ENCODE data around the gene OLFML1. TPM values are rescaled to one million over a fixed set of nuclear protein-coding genes. Genes with fewer than 3 reads are reported as not detected.

Gene OLFML1
- total RNA-seq, 1 experiment from 2014 or later, result not detected

DNA sequence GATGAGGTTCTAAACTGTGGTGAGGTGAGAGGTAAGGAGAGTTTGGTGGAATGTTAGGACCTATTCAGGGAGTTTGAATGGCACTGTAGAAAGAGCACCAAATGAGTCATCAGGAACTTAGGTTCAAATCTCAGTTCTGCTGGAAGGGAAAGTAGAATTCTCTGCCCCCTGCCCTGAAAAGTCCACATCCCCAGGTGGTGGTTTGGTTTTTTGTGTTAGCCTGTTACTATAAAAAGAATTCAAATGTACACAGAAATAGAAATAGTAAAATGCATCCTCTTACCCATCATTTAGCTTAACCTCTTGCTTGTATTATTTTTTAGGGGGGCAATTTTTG lies 48.7 kb downstream of the OLFML1 start:
- Histone ChIP-seq H3K36me3 (no peaks in the 10 kb centered on the region), H3K4me3 (no peak overlapping the region), H3K27me3 (no peaks in the 10 kb centered on the region), H3K9me3 (no peaks in the 10 kb centered on the region)
- DNase-seq, result no peak

DNA sequence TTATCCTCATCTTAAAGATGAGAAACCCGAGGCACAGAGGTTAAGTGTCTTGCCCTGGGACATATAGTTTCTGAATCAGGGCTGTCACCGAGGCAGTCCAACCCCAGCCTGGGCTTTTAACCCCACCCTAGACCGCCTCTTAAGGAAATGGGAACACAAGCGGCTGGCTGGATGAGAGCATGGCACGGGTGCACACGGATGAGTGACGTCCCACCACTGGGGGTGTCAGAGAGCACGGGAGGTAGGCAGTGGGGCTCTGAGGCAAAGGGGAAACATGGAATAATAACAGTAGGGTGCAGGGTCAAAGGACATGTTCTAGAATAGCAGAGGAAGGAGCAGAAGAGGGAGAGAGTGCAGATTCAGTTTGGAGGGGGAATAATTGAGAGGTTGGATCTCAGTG lies 50.8 kb downstream of the OLFML1 start:
- Histone ChIP-seq H3K36me3 (no peaks in the 10 kb centered on the region), H3K27me3 (no peaks in the 10 kb centered on the region), H3K9me3 (no peaks in the 10 kb centered on the region)

DNA sequence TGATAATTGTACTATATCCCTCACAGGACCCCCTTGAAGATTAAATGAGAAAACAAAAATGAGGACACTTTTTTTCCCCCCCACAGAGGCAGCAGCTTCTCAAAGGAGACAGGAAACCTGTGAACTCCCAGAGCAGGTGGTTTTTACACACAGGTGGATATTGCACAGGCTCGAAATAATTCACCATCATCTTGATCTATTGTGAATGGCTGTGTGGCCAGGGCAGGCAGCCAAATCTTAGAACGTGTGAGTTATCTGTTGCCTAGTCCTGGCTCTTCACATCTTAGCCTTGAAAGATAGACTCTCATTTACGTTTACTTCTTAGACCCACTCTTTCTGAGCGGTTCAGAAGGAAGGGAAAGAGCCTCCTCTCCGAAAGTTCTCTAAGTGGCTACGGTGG lies 52.0 kb downstream of the OLFML1 start:
- DNase-seq, result no peak
- H3K36me3 ChIP-seq, result no peaks in the 10 kb centered on the region
- no peaks in the 10 kb centered on the region for H3K9me3 ChIP-seq
- H3K27me3 ChIP-seq, result no peaks in the 10 kb centered on the region
- no peak overlapping the region for H3K4me3 ChIP-seq

More for the DNA sequence above, 50.8 kb downstream of the OLFML1 start:
- no peak overlapping the region for H3K4me3 ChIP-seq
- no peak for DNase-seq

DNA sequence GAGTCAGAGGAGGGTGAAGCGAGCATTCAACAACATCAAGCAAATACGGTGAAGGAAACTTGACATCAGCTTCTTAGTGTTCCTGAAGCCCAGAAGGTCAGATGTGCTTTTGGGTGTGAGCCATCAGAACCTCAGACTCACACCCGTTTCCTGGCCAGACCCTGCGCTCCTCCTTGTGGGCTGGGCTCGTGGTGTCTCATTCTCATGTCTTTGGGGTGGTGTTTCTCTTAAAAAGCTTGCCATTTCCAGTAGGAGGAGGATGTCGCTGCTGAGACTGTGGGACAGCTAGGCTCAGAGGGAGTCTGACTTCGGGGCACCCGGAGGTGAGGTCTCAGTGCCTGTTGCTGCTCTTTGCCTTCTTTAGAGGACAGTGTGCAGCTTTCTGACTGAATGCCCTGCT lies 52.7 kb downstream of the OLFML1 start:
- Histone ChIP-seq H3K9me3 (no peaks in the 10 kb centered on the region), H3K27me3 (no peaks in the 10 kb centered on the region), H3K36me3 (no peaks in the 10 kb centered on the region), H3K4me3 (no peak overlapping the region)
- DNase-seq, result peak; percentile 16

DNA sequence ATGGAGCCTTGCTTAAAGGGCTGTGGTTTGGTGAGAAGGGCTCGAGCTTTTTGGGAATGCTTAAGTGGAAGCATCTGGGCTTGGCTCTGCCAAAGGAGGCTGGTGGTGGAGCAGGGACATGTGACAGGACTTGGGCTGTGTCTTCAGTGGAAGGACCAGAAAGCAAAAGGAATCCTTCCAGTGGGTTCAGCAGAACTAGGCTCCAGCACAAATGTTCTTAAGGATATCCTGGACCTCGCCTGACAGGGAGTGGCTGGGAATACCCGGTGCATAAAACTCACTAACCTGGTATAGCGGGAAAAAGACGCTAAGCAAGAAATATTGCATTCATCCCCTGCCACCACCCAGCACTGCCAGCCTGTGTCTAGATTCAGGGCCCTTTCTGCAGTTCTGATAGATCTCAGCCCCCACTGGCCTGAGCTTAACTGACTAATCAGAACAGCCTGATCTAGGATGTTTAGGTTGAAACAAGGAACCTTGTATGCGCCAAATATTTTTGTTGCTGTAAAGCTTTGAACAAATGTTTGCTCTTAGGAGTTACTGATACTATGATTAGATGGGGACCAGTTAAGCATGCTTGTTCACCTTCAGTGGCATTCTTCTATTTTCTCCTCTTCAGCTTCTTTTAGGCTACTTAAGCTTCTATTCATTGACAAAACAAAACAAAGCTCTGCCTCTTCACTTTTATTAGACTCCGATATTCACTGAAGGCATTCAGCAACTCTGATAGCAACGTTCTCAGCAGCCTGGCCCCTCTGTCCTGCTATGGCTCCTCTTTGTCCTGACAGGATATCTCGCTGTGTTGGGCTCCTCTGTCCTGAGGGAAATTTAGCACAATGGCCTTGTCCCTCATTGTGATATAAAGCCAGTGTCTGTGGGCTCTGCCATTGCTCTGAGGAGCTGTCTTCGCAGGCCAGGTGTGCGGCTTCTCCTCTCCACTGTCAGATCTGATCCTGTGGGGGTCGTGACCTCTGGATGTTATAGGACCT lies 53.5 kb downstream of the OLFML1 start:
- no peaks in the 10 kb centered on the region for H3K27me3 ChIP-seq
- no peak for DNase-seq
- no peak overlapping the region for H3K4me3 ChIP-seq
- no peaks in the 10 kb centered on the region for H3K36me3 ChIP-seq
- no peaks in the 10 kb centered on the region for H3K9me3 ChIP-seq

DNA sequence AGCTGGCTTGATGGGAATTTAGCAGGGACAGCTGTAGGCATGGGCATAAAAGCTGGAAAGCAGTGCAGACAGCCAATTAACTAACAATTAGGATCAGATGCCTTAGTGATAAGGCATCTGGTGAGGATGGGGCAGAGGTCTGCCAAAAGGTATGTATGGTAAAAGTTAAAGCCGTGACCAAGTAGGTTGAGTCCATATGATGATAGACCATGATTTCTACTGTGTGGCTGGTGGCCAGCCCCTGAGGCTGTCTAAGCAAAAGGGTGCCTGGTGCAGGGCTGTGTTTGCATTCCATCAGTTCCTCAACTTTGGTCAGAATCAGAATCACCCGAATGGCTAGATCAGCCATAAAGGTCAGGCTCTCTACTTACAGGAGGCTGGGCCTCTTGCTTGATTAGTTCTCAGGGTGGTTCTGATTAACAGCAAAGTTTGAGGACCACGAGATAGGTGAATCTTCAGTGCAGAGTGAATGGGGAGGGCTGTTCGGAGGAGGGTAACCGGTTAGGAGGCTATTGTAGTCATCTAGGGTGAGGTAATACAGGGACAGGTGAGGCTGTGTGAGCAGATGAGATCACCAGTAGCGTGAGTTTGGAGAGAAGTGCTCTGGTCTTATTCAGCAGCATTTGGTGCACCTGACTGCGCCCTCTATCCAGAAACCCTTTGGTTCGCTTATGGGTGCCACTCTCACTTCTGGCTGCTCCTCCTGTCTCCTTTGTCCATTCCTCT lies 55.7 kb downstream of the OLFML1 start:
- no peak for DNase-seq
- Histone ChIP-seq H3K27me3 (no peaks in the 10 kb centered on the region), H3K9me3 (no peaks in the 10 kb centered on the region), H3K4me3 (no peak overlapping the region), H3K36me3 (no peaks in the 10 kb centered on the region)

GRCh38 chr11:7543302-7543701 lies 58.0 kb downstream of the OLFML1 start:
- Histone ChIP-seq H3K36me3 (no peaks in the 10 kb centered on the region), H3K4me3 (no peak overlapping the region), H3K27me3 (no peaks in the 10 kb centered on the region), H3K9me3 (no peaks in the 10 kb centered on the region)
- no peak for DNase-seq

DNA sequence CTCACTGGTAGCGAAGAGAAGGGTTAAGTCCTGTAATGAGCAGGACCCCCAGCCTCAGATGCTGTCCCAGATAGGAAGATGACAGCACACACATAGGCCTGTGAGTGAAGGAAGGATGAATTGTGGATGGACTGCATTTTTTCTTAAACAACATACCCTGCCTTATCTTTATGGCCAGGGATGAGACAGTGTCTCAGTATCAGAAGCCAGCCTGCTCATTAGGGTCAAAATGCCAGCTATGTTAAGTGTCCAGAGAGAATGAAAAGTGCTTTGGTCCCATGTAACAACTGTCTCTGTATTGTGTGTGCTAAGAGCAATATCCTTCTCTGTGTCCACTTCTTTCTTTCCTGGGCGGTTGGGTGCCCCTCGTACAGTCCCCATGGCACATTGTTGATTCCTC lies 58.7 kb downstream of the OLFML1 start:
- Histone ChIP-seq H3K36me3 (no peaks in the 10 kb centered on the region), H3K9me3 (no peaks in the 10 kb centered on the region), H3K27me3 (no peaks in the 10 kb centered on the region), H3K4me3 (no peak overlapping the region)
- no peak for DNase-seq

DNA sequence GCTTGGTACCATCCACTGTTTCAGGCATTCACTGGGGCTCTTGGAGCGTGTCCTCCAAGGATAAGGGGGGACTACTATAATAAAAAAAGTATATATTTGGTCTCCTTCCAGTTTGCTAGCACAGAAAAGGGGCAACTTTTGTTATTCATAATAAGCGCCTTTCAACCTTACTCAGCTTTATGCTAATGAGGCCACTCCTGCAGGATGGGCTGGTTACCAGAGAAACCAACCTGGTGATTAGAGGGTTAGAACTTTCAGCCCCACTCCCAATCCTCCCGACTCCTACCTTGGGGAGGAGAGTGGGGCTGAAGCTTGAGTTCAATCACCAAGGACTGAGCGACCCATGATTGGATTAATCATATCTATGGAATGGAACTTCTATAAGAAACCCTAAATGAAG lies 60.3 kb downstream of the OLFML1 start:
- no peak for DNase-seq
- Histone ChIP-seq H3K4me3 (no peak overlapping the region), H3K9me3 (no peaks in the 10 kb centered on the region)

GRCh38 chr11:7546324-7546791 lies 61.1 kb downstream of the OLFML1 start:
- Histone ChIP-seq H3K4me3 (no peak overlapping the region), H3K9me3 (no peaks in the 10 kb centered on the region), H3K36me3 (no peaks in the 10 kb centered on the region), H3K27me3 (no peaks in the 10 kb centered on the region)
- DNase-seq, result peak; percentile 49

More for the DNA sequence above, 60.3 kb downstream of the OLFML1 start:
- no peaks in the 10 kb centered on the region for H3K27me3 ChIP-seq
- no peaks in the 10 kb centered on the region for H3K36me3 ChIP-seq

GRCh38 chr11:7547687-7548086 lies 62.4 kb downstream of the OLFML1 start:
- Histone ChIP-seq H3K4me3 (no peak overlapping the region), H3K27me3 (no peaks in the 10 kb centered on the region), H3K9me3 (no peaks in the 10 kb centered on the region), H3K36me3 (no peaks in the 10 kb centered on the region)
- DNase-seq, result no peak

DNA sequence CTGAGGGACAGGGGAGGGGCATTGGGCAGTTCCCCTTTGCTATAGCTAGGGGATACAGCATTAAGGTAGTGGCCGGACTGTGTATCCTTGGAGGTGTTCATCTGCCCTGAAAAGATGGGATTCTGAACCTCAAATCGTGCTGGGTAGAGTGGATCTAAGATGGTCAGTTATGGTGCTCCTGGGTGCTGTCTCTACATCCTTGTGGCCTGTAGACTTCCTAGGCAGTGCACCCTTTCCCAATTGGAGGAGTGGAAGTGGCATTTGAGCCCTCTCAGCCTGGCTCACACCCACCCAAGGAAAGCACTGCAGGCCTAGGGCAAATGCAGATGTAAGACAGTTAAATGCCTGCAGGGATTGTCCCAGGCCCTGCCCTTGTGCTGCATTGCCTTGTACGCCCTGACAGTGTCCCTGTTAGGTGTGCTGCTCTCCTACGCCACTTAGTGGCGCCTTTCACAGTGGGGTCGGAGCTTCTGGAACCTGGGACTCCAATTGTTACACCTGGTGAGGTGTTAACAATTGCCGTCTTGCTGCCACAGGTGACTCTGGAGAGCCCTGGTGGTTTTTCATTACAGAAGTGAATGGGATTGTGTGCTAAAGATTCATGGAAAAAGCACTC lies 63.5 kb downstream of the OLFML1 start:
- no peaks in the 10 kb centered on the region for H3K9me3 ChIP-seq
- DNase-seq, result no peak
- no peaks in the 10 kb centered on the region for H3K27me3 ChIP-seq
- H3K36me3 ChIP-seq, result no peaks in the 10 kb centered on the region
- H3K4me3 ChIP-seq, result no peak overlapping the region

- H3K4me3 ChIP-seq, result no peak overlapping the region
- H3K9me3 ChIP-seq, result no peaks in the 10 kb centered on the region
- no peaks in the 10 kb centered on the region for H3K36me3 ChIP-seq
- no peak for DNase-seq
- H3K27me3 ChIP-seq, result no peaks in the 10 kb centered on the region
Observed at GRCh38 chr11:7549681-7550080, 64.4 kb downstream of the OLFML1 start.

DNA sequence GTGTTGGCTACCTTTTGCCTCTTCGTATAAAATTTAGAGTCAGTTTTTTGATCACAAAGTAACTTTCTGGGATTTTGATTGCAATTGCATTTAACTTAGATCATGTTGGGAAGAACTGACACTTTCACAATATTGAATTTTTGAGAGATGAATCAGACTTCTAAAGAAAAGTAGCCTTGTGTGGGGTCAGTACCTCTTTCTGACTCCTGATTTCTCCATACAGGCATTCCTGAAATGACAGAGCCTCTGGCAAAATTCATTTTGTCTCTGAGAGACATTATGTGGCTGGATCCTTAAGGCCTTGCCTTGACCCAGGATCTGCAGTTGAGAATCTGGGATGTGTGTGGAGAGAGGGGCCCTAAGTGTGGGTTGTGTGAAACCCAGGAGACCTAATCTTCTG lies 66.3 kb downstream of the OLFML1 start:
- DNase-seq, result no peak
- Histone ChIP-seq H3K9me3 (no peaks in the 10 kb centered on the region), H3K4me3 (no peak overlapping the region), H3K27me3 (no peaks in the 10 kb centered on the region), H3K36me3 (no peaks in the 10 kb centered on the region)

DNA sequence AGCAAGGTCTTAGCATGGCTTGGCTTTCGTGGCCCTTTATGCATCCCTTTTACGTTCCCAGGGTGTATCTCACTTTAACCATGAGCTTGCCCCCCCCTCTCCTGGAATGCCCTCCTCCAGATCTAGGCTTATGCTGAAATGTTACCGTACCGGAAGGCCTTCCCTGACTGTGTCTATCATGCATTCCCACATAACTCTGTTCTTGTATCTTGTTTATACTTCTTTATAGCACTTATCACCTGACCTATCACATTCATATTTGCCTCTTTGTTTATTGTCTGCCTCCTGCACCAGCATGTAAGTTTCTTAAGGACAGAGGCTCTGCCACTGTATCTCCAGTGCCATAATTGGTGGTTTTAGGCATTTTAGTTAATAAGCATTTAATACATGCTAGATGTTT lies 67.4 kb downstream of the OLFML1 start:
- no peak for DNase-seq
- Histone ChIP-seq H3K27me3 (no peaks in the 10 kb centered on the region), H3K4me3 (no peak overlapping the region), H3K9me3 (no peaks in the 10 kb centered on the region), H3K36me3 (no peaks in the 10 kb centered on the region)

GRCh38 chr11:7555052-7555699 lies 69.9 kb downstream of the OLFML1 start:
- Histone ChIP-seq H3K4me3 (no peak overlapping the region), H3K9me3 (no peaks in the 10 kb centered on the region), H3K27me3 (no peaks in the 10 kb centered on the region), H3K36me3 (no peaks in the 10 kb centered on the region)
- DNase-seq, result peak; percentile 8

DNA sequence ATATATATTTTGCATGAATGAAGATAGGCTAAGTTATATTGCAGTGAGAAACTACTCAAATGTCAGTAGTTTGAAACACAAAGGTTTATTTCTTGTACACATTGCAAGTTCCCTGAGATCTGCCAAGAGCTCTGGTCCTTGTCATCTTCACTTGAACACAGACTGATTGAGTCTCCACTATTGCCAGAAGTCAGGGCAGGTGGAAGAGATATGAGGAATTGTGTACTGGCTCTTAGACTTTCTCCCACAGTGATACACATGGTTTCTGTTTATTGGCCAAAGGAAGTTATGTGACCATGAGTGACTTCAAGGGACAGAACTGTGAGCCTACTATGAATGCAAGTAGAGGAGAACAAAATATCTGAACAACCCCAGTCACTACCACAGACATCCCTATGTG lies 72.7 kb downstream of the OLFML1 start:
- Histone ChIP-seq H3K9me3 (no peaks in the 10 kb centered on the region), H3K4me3 (no peak overlapping the region), H3K27me3 (no peaks in the 10 kb centered on the region), H3K36me3 (no peaks in the 10 kb centered on the region)
- DNase-seq, result no peak

Measured in MG63 (cell line).